ENCODE data around the gene PRELID2.

DNA sequence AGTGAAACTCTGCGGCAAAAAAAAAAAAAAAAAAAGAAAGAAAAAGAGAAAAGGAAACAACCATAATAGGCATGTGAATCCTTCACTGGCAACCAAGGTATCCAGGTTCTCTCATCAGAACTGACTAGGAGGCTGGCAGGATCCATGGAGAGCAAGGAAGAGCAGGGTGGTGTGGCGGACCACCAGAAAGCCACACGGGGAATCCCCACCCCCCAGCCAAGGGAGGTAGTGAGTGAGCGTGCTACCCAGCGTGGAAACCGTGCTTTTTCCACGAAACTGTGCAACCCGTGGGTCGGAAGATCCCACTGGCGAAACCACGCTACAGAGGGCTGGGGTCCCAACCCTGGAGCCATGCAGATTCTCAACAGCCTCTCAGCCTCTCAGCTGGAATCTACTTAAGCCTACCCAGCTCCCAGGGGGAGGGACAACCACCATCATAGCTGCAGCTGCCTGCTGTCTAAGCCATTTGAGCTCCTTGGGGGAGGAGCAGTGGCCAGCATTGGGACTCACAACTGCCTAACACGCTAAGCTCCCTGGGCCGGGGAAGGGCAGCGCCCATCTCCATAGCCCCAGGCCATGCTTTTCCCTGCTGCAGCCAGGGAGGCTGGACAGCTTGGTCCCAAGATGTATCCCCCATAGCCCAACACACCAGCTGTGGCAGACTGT is 91.6 kb downstream of the PRELID2 start:
- TF ChIP-seq POLR2AphosphoS5 (IDR thresholded peaks at IDR 0.05; ENCODE audit: low read depth, low read length) (no peak), POLR2A (IDR thresholded peaks at IDR 0.05; ENCODE audit: low read depth, low read length) (no peak), TAF1 (IDR thresholded peaks at IDR 0.05; ENCODE audit: low read depth, low read length) (no peak), PAX5 (IDR thresholded peaks at IDR 0.05; ENCODE audit: insufficient read depth, low read length, severe bottlenecking) (no peak), SPI1 (IDR thresholded peaks at IDR 0.05; ENCODE audit: low read depth, low read length) (no peak), POU2F2 (IDR thresholded peaks at IDR 0.05; ENCODE audit: low read depth, low read length) (no peak)
